NT2/D1 (cell line): ENCODE measurements around the gene ATP5MC2.

Experiments
- SUZ12 ChIP-seq: IDR thresholded peaks from 2 replicates; pipeline ENCODE4 v1.6.1; 2011; ENCODE audit not compliant: insufficient read length, insufficient read depth; ENCODE audit errors: extremely low read depth
- YY1 ChIP-seq: IDR thresholded peaks from 2 replicates; pipeline ENCODE4 v1.6.1; 2011; ENCODE audit not compliant: insufficient read length, insufficient read depth
- ZNF274 ChIP-seq: IDR thresholded peaks from 2 replicates; pipeline ENCODE4 v1.6.1; 2011; ENCODE audit warnings: mild to moderate bottlenecking, low read depth, low read length

- TF ChIP-seq YY1 (no peak), ZNF274 (no peak), SUZ12 (no peak)
Observed at GRCh38 chr12:53670308-53670707, 5.6 kb downstream of the ATP5MC2 start.
